GM19397 (cell line): ENCODE measurements around the gene OBSCN.
"Not testable (repeated sequence)": the region's sequence is repeated elsewhere in the genome, so short reads cannot be mapped to it uniquely, and the experiment has no call there.

ENCODE experiments used
- ATAC-seq: cut with Tn5 transposase; IDR thresholded peaks from one replicate; pipeline ENCODE4 v1.9.1; 2021; ENCODE audit warnings: mild to moderate bottlenecking, moderate library complexity; ENCODE audit not compliant: unreplicated experiment

OBSCN gene

DNA sequence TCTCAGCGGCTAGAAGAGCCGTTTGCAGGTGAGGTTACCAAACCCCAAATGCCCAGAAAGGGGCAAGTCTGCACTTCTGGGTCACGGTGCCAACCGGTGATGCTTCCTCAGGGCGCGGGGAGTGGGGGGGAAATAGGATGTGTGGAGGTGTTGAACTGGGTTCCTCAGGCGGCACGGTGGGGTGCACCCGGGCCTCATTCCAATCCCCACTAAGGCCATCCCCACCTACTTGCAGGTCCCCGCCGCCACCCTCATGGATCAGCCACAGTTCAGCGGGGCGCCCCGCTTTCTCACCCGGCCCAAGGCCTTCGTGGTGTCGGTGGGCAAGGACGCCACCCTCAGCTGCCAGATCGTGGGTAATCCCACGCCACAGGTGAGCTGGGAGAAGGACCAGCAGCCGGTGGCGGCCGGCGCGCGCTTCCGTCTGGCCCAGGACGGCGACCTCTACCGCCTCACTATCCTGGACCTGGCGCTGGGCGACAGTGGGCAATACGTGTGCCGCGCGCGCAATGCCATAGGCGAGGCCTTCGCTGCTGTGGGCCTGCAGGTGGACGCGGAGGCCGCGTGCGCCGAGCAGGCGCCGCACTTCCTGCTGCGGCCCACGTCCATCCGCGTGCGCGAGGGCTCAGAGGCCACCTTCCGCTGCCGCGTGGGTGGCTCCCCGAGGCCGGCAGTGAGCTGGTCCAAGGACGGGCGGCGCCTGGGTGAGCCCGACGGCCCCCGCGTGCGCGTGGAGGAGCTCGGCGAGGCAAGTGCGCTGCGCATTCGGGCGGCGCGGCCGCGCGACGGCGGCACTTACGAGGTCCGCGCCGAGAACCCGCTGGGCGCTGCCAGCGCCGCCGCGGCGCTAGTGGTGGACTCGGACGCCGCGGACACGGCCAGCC is 3.9 kb downstream of the OBSCN start:
- no peak for ATAC-seq

DNA sequence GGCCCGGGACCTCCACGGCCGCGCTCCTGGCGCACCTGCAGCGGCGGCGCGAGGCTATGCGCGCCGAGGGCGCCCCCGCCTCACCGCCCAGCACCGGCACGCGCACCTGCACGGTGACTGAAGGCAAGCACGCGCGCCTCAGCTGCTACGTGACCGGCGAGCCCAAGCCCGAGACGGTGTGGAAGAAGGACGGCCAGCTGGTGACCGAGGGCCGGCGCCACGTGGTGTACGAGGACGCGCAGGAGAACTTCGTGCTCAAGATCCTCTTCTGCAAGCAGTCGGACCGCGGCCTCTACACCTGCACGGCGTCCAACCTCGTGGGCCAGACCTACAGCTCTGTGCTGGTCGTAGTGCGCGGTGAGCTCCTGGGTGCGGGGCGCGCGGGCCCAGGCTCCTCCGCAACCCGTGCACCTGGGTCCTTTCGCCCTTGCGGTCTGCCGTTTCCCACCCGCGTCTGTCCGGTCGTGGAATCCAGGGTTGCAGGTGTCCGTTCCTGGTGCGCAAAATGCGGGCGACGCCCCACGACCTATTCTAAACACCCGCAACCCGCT is 4.6 kb downstream of the OBSCN start:
- ATAC-seq, result no peak

DNA sequence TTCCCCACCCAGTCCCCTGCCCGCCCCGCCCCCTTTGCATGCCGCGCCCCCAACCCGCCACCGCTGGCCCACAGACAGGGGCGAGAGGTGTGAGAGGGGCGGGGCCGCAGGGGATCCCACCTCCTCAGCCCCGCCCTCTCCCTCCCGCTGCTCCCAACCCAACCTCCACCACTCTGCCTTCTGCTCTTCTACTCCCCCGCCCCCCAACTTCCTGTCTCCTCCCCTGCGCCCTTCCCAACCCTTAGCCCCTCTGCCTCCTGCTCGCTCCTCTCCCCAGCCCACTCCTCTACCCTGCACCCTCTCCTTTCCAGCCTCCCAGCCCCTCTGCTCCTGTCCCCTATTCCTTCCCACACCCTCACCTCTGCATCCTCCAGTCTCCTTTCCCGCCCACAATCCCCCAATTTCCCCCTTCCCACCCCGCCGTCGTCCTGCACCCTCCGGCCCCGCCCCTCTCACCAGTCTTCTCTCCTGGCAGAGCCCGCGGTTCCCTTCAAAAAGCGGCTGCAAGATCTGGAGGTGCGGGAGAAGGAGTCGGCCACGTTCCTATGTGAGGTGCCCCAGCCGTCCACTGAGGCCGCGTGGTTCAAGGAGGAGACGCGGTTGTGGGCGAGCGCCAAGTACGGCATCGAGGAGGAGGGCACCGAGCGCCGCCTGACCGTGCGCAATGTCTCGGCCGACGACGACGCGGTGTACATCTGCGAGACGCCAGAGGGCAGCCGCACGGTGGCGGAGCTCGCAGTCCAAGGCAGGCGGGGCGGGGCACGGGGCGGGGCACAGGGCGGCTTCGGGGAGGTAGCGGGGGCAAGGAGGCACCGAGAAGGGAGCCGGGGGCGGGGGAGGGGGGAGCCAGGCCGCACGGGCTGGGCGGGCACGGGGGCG is 5.4 kb downstream of the OBSCN start:
- peak; percentile 91 for ATAC-seq

DNA sequence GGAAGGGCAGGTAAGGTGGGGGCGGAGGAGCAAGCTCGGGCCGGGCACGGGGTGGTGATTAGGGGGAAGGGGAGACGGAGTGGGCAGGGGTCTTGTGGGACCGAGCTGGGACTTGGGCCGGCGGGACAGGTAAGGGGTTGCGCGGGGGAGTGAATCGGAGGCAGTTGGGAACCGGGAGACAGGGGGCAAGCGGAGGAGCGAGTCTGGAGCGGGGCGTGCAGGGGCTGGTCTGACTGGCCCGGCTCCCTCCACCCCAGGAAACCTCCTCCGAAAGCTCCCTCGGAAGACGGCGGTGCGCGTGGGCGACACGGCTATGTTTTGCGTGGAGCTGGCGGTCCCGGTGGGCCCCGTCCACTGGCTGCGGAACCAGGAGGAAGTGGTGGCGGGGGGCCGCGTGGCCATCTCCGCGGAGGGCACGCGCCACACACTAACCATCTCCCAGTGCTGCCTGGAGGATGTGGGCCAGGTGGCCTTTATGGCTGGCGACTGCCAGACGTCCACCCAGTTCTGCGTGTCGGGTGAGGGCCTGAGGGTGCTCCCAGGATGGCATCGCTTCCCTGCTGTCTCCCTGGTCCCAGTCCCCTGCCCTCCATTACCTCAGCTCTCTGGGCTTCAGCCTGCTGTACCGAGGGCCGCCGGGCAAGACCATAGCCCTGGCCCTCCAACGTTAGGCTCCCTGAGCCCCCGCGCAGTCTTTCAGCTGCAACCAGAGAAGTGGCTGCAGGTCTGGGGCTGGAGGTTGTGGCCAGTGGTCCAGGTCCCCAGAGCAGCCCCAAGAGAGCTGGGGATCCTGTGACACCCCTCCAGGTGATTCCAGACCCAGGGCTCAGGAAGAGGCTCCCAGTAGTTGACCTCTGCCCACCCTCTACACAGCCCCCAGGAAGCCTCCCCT is 6.3 kb downstream of the OBSCN start:
- ATAC-seq, result no peak

DNA sequence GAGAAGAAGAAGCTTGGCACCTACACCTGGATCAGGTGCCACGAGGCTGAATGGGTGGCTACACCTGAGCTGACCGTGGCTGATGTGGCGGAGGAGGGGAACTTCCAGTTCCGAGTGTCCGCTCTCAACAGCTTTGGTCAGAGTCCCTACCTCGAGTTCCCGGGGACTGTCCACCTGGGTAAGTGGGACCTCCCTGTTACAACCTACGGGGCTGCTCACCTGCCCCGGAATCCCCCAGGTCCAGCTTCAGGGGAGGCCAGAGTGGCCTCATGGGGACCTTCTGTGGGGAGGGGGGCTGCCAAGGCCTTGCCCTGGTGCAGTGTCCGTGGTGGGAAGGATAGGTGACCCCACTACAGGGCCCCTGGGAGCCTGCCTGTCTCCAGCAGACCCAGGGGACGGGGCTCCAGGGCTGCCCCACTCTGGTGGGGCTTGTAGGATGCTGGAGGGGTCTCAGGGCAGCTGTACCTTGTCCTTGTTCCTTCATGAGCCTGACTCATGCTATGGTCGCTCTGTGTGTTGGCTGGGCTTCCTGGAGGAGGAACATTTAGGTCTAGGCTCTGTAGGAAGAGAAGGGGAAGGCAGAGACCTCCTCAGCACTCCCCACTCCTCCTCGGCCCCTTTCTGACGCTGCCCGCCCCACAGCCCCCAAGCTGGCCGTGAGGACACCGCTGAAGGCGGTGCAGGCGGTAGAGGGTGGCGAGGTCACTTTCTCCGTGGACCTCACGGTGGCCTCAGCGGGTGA is 7.2 kb downstream of the OBSCN start:
- ATAC-seq, result no peak

DNA sequence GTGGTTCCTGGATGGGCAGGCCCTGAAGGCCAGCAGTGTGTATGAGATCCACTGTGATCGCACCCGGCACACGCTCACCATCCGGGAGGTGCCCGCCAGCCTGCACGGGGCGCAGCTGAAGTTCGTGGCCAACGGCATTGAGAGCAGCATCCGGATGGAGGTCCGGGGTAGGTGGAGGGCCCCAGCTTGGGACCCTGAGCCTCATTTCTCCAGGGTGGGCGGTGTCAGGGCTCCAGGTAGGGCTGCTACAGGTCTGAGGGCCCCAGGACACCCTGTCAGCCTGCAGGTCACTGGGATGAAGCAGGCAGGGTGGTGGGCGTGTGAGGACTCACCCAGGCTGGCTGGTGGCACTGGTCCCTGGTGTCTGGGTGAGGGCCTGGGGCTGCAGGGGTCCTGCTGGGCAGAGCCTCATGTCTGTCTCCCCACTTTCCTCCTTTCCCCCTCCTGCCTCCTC is 7.8 kb downstream of the OBSCN start:
- no peak for ATAC-seq

DNA sequence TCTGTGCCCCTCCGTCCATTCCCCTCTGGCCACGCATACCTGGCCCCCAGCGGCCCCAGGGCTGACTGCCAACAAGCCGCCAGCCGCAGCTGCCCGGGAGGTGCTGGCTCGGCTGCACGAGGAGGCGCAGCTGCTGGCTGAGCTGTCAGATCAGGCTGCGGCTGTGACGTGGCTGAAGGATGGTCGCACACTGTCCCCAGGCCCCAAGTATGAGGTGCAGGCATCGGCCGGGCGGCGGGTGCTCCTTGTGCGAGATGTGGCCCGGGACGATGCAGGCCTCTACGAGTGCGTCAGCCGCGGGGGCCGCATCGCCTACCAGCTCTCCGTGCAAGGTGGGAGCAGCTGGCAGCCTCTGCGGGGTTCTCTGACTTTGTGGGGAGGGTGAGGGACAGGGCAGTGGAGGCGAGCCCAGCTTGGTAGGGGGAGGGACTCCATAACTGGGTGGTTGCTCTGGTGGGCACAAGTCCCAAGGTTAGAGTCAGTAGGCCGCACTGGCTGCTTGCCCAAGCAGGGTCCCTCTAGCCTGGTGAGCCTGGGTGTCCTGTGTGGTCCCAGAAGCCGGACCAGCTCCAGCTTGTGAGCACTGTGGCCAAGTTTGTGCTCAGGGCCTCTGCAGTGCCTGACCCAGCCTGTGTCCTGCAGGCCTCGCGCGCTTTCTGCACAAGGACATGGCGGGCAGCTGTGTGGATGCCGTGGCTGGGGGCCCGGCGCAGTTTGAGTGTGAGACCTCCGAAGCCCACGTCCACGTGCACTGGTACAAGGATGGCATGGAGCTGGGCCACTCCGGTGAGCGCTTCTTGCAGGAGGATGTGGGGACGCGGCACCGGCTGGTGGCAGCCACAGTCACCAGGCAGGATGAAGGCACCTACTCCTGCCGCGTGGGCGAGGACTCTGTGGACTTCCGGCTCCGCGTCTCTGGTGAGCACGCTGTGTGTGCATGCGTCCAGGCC is 8.8 kb downstream of the OBSCN start:
- ATAC-seq, result no peak

DNA sequence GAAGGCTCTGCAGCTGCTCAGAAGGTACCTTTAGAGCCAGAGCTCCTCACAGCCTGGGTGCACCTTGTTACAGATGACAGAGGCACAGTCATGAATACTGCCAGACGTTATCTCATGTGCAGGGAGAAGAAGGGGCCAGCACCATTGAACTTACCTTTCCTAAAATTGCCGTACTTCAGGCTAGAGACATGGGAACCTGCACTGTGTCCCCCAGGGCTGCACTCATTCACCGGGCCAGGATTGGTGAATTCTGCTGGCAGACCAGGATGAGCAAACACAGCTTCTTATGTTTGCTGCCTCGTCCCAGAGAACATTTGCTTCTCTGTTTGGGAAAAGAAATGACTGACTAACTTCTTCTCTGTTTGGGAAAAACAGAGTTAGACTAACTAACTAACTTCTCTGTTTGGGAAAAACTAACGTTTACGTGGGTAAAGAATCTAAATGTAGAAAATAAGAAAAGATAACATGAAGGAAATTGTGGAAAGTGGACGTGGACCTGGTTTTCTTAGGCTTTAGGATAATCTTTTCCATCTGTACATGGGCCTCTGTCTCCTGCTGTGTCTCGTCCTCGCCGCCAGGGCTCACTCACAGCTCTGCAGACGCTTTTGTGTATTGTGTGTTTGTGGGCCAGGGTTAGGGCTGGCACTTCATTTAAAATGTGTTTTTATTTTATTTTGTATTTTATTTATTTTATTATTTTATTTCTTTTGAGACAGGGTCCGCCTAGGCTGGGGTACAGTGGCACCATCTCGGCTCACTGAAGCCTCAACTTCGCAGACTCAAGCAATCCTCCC is 9.9 kb downstream of the OBSCN start:
- ATAC-seq, result no peak

DNA sequence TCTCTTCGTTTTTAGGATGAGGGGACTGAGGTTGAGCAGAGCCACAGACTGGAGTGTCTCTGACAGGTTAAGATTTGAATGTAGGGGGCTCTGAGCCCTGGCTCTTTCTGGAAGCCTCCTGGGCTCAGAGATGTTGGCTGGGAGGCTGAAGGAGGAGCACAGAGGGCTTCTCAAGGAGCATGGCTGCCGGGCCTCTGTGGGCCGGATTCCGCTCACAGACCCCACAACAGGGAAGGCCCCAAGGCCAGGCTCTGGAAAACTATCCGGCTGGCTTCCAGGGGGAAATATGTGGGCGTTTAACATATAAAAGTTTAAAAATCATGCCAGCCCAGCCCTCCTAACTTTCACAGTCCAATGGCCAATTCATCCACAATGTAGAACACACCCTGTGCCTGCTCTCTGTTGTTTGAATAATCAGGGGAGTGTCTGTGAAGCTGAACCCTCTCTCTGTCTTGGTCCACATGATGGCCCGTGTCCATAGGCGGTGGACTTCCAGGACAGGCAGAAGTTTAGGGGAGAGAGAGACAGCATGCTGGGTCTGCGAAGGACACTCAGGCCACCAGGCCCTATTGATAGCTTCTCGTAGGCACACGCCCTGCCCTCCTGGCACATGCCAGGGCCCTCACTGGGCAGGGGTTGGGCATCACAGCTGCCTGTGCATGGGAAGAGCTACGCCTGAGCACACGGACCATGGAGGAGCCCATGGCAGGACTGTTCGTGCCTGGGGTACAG is 10.8 kb downstream of the OBSCN start:
- ATAC-seq, result no peak

DNA sequence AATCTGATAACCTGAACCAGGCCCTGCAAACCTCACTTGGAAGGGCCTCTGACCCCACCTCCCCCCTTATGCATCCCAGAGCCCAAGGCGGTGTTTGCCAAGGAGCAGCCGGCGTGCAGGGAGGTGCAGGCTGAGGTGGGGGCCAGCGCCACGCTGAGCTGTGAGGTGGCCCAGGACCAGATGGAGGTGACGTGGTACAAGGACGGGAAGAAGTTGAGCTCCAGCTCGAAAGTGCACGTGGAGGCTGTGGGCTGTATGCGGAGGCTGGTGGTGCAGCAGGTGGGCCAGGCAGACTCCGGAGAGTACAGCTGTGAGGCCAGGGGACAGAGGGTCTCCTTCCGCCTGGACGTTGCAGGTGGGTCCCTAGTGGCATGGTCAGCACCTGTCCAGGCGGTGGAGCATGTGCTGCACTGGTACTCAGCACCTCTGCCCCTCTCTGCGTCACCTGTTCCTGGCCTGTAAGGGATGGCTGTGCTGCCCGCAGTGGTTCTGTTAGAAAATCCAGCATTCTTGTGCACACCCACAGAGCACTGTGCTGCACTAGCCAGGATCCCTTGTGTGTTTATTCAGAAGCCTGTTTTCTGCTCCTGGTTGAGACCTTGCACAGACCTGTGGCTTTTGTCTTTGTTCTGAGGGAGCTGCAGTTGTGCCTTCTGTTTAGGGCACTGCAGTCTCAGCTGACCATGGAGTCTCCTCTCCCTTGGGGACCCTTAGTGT is 11.6 kb downstream of the OBSCN start:
- ATAC-seq, result no peak

DNA sequence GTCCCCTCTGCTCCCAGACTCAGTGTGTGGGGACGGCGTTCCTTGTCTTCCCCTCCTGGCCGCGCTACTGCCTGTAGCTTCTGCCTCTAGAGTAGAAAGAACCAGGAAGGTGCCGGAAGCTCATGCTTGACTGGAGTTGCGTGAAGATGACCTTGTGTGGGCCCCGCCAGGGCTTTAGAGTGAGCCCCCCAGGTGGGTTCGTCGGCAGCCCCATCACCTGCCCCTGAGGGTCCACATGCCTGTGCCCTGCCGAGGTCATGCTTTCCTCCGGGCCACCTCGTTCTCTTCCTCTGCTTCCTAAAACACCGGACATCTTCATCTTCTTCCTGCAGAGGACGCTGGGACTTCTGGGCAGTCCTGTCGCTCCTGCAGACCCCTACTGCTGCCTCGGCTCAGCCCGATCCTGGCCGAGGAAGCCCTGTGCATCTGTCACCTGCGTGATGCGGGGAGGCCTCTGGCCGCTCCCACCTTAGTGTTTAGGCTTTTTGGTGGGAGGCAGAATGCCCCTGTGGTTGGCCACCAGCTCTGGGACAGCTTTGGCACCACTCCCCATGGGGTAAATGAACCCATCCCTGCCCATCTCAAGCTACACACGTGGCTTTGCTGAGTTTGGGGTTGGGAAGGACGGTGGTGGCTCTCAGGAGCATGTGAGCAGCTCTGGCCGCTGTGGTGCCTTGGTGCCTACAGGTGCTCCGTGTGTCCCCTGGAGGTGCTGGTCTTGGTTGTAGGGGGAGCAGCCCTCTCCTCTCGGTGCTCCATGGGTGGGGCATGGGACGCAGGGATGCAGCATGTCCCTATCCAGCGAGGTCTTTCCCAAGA is 12.3 kb downstream of the OBSCN start:
- ATAC-seq, result no peak

DNA sequence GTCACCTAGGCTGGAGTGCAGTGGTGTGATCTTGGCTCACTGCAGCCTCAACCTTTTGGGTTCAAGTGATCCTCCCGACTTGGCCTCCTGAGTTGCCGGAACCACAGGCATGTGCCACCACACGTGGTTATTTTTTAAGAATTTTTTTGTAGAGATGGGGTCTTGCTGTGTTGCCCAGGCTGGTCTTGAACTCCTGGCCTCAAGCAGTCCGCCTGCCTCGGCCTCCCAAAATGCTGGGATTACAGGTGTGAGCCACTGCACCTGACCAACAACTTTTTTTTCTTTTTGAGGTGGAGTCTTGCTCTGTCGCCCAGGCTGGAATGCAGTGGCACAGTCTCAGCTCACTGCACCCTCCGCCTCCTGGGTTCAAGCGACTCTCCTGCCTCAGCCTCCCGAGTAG is 13.3 kb downstream of the OBSCN start:
- not testable (repeated sequence) for ATAC-seq

DNA sequence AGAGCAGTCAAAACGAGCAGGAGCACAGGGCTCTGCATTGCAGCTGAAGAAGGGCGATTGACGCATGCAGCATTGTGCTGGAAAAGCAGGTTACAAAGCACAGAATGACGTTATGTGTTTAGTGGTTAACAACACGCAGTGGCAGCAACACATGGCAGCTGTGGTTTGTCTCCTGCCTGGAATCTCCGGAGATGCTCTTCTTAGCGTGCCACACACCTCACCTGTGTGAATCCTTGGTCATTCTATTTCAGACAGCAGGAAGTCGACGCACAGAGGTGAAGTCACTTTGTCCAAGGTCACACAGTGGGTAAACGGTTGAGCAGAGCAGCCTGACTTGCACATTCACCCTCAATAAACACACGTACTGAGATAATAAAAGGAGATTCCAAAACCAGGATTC is 14.7 kb downstream of the OBSCN start:
- no peak for ATAC-seq

DNA sequence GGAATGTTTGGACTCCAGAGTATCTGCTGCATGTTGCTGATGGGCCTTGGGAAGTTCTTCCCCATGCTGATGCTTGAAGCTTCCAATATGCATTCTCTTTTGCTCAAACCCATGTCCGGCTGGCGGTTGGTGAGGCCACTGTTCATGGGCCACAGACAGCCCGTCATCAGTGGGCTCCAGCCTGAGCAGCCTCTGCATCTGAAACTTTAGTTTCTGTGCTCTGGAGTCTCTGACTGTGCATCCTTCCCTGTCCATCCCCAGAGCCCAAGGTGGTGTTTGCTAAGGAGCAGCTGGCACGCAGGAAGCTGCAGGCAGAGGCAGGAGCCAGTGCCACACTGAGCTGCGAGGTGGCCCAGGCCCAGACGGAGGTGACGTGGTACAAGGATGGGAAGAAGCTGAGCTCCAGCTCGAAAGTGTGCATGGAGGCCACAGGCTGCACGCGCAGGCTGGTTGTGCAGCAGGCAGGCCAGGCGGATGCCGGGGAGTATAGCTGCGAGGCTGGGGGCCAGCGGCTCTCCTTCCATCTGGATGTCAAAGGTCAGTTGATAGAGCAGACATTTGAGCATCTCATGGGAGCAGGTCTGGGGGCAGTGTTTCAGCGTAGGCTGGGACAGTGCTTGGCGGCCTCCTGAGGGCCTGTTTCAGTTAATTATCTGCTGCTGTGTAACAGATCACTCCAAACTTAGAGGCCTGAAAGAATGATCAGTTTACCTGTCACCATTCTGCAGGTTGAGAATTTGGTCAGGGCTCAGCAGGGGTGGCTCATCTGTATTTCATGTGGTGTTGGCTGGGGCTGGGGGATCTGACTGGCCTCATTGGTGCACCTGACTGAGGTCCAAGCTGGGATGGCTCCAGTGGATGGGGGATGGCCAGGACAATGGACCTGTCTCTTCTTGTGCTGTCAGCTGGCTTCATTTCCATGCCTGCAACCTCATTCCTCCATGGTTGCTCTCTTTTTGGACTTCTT is 16.6 kb downstream of the OBSCN start:
- ATAC-seq, result no peak
